Measurements from ENCODE around the gene MED31.

- no peak for TF ChIP-seq JUN (CRISPR knock-in tag; IDR thresholded peaks at IDR 0.05)
- TF ChIP-seq CTCF (IDR thresholded peaks at IDR 0.05) = no peak
- TF ChIP-seq FOXK1 (CRISPR knock-in tag; IDR thresholded peaks at IDR 0.05) = 0 out of 2 replicates have a peak, but pooled peaks have one; percentile 8
- TF ChIP-seq ZNF317 (CRISPR knock-in tag; IDR thresholded peaks at IDR 0.05; ENCODE audit: borderline replicate concordance, low read depth) = no peak
- TF ChIP-seq MAX (CRISPR knock-in tag; IDR thresholded peaks at IDR 0.05) = 0 out of 2 replicates have a peak, but pooled peaks have one; percentile 17
- no peak for TF ChIP-seq ZNF423 (CRISPR knock-in tag; IDR thresholded peaks at IDR 0.05)
- no peak for TF ChIP-seq KAT7 (CRISPR knock-in tag; IDR thresholded peaks at IDR 0.05; ENCODE audit: borderline replicate concordance)
- no peak for TF ChIP-seq ZBTB21 (CRISPR knock-in tag; IDR thresholded peaks at IDR 0.05; ENCODE audit: borderline replicate concordance)
- TF ChIP-seq ZNF138 (CRISPR knock-in tag; conservative IDR thresholded peaks at IDR 0.05) = no peak
- TF ChIP-seq FOXJ3 (CRISPR knock-in tag; IDR thresholded peaks at IDR 0.05; ENCODE audit: borderline replicate concordance) = no peak
- no peak for TF ChIP-seq GABPB1 (CRISPR knock-in tag; IDR thresholded peaks at IDR 0.05)
- TF ChIP-seq IRF1 (CRISPR knock-in tag; IDR thresholded peaks at IDR 0.05) = no peak
These were observed 3.7 kb upstream of the MED31 start for GRCh38 chr17:6654841-6655731.
